Measurements from ENCODE around the gene TNRC6C. TPM values are rescaled to one million over a fixed set of nuclear protein-coding genes. Genes with fewer than 3 reads are reported as not detected.
A peak's percentile ranks its signal among the peaks of the same experiment; 100 is the strongest.

The TNRC6C gene
- total and polyA plus RNA-seq, 2 of the 13 experiments (the other 11 are each of a cell fraction or from before 2014, with no cell fraction given): 0.66 to 4.9 TPM

GRCh38 chr17:78137392-78138203, 179.1 kb downstream of the TNRC6C start (continued):
- TF ChIP-seq PRDM15 (CRISPR knock-in tag; IDR thresholded peaks at IDR 0.05) (no peak), ZBTB2 (CRISPR knock-in tag; IDR thresholded peaks at IDR 0.05; ENCODE audit: low read depth) (no peak), ZNF629 (CRISPR knock-in tag; conservative IDR thresholded peaks at IDR 0.05) (no peak), ZNF350 (CRISPR knock-in tag; IDR thresholded peaks at IDR 0.05; ENCODE audit: borderline replicate concordance, low read depth) (peak; percentile 33; the same call in 1 of the 2 replicates), SRF (IDR thresholded peaks at IDR 0.05; ENCODE audit: low read depth, low read length) (no peak), HDAC2 (CRISPR knock-in tag; IDR thresholded peaks at IDR 0.05) (0 out of 2 replicates have a peak, but pooled peaks have one; percentile 12), FOXP4 (CRISPR knock-in tag; IDR thresholded peaks at IDR 0.05) (peak; percentile 21; the same call in 1 of the 2 replicates), ZNF558 (CRISPR knock-in tag; IDR thresholded peaks at IDR 0.05; ENCODE audit: borderline replicate concordance) (peak; percentile 19; the same call in 1 of the 2 replicates), HINFP (CRISPR knock-in tag; IDR thresholded peaks at IDR 0.05; ENCODE audit: low read depth) (no peak; the same call in 1 of the 2 replicates), ZNF878 (CRISPR knock-in tag; IDR thresholded peaks at IDR 0.05) (no peak), JDP2 (CRISPR knock-in tag; IDR thresholded peaks at IDR 0.05; ENCODE audit: borderline replicate concordance) (no peak), ZNF431 (CRISPR knock-in tag; IDR thresholded peaks at IDR 0.05; ENCODE audit: borderline replicate concordance, low read depth) (no peak), ZNF17 (CRISPR knock-in tag; IDR thresholded peaks at IDR 0.05) (no peak), ZBTB37 (CRISPR knock-in tag; IDR thresholded peaks at IDR 0.05) (no peak), REL (CRISPR knock-in tag; conservative IDR thresholded peaks at IDR 0.05) (no peak), ZFP36L2 (CRISPR knock-in tag; IDR thresholded peaks at IDR 0.05) (no peak), ZBTB1 (CRISPR knock-in tag; IDR thresholded peaks at IDR 0.05; ENCODE audit: borderline replicate concordance) (0 out of 2 replicates have a peak, but pooled peaks have one; percentile 42), AHR (CRISPR knock-in tag; IDR thresholded peaks at IDR 0.05) (peak; percentile 33; the same call in 1 of the 2 replicates)
